GM18520 (cell line): Measurements from ENCODE around the gene CFAP77.
A peak's percentile ranks its signal among the peaks of the same experiment; 100 is the strongest.
"Not testable (repeated sequence)": the region's sequence is repeated elsewhere in the genome, so short reads cannot be mapped to it uniquely, and the experiment has no call there.

Experiments
- ATAC-seq: cut with Tn5 transposase; IDR thresholded peaks from one replicate; pipeline ENCODE4 v1.9.1; 2021; ENCODE audit not compliant: unreplicated experiment

The CFAP77 gene

GRCh38 chr9:132409828-132410528, at the start of gene CFAP77:
CFAP77 (plus strand) TSS chr9:132410211; CDS start chr9:132410272, 61 bp downstream.
- ATAC-seq = no peak

GRCh38 chr9:132364068-132364467, 45.9 kb upstream of the CFAP77 start:
- ATAC-seq = no peak

GRCh38 chr9:132365986-132366385, 44.0 kb upstream of the CFAP77 start:
- no peak for ATAC-seq

- ATAC-seq = no peak
Measured at GRCh38 chr9:132366481-132366880, 43.5 kb upstream of the CFAP77 start.

- no peak for ATAC-seq
Measured at GRCh38 chr9:132367613-132368313, 42.2 kb upstream of the CFAP77 start.

GRCh38 chr9:132369421-132369820, 40.6 kb upstream of the CFAP77 start:
- ATAC-seq = no peak

- no peak for ATAC-seq
Measured at GRCh38 chr9:132370592-132370991, 39.4 kb upstream of the CFAP77 start.

GRCh38 chr9:132372177-132373095, 37.6 kb upstream of the CFAP77 start:
- no peak for ATAC-seq

GRCh38 chr9:132377769-132378168, 32.2 kb upstream of the CFAP77 start:
- ATAC-seq = not testable (repeated sequence)

- ATAC-seq = not testable (repeated sequence)
Measured at GRCh38 chr9:132378416-132378815, 31.6 kb upstream of the CFAP77 start.

- ATAC-seq = peak; percentile 71
Measured at GRCh38 chr9:132381966-132382541, 28.0 kb upstream of the CFAP77 start.

GRCh38 chr9:132383462-132383883, 26.5 kb upstream of the CFAP77 start:
- no peak for ATAC-seq

- ATAC-seq = no peak
Measured at GRCh38 chr9:132384376-132384775, 25.6 kb upstream of the CFAP77 start.

GRCh38 chr9:132387133-132387532, 22.9 kb upstream of the CFAP77 start:
- no peak for ATAC-seq

GRCh38 chr9:132390966-132391365, 19.0 kb upstream of the CFAP77 start:
- no peak for ATAC-seq

- ATAC-seq = no peak
Measured at GRCh38 chr9:132391449-132391848, 18.6 kb upstream of the CFAP77 start.

GRCh38 chr9:132395560-132395959, 14.5 kb upstream of the CFAP77 start:
- no peak for ATAC-seq

- no peak for ATAC-seq
Measured at GRCh38 chr9:132401824-132402223, 8.2 kb upstream of the CFAP77 start.

- ATAC-seq = no peak
Measured at GRCh38 chr9:132404228-132404881, 5.7 kb upstream of the CFAP77 start.

- peak; percentile 74 for ATAC-seq
Measured at GRCh38 chr9:132406554-132407122, 3.4 kb upstream of the CFAP77 start, which contains the start of gene TTF1. TTF1 (minus strand) TSS chr9:132406840; CDS start chr9:132402821, 4,019 bp downstream.
